GM12878 (cell line): Measurements from ENCODE around the gene WIPF1. TPM values are rescaled to one million over a fixed set of nuclear protein-coding genes. Genes with fewer than 3 reads are reported as not detected.

Experiments
- ATAC-seq: fragments of 200-7000 bp; cut with Tn5 transposase; 3 replicates; pipeline ENCODE4 v1.9.1; 2020; ENCODE audit warnings: mild to moderate bottlenecking, moderate library complexity
- BruUV-seq: library from RNA; stranded (reverse); fragments of 400-500 nt; replicated peaks from 2 replicates; lab custom pipeline; 2021; lab: Mats Ljungman, UMichigan
- CTCF ChIA-PET: fragments of 300-600 bp; sonication (Branson Sonifier 250); formaldehyde crosslinking; extraction: SDS; loops from one replicate; lab custom pipeline; 2021; ENCODE audit warnings: inconsistent platforms; lab: Yijun Ruan, JAX
- POLR2A ChIA-PET: fragments of 350-600 bp; formaldehyde crosslinking; extraction: SDS; loops from one replicate; lab custom pipeline; 2021; ENCODE audit warnings: inconsistent platforms; lab: Charles Lee
- RAD21 ChIA-PET: fragments of 300-600 bp; sonication (Branson Sonifier 250); formaldehyde crosslinking; loops from one replicate; lab custom pipeline; 2023; ENCODE audit warnings: antibody characterized with exemption; ENCODE audit not compliant: unreplicated experiment; lab: Charles Lee
- SMC1A ChIA-PET: fragments of 300-600 bp; sonication (Branson Sonifier 250); formaldehyde crosslinking; loops from one replicate; lab custom pipeline; 2023; ENCODE audit not compliant: unreplicated experiment, uncharacterized antibody; lab: Charles Lee
- DNase-seq: peaks from one replicate; pipeline ENCODE4 v3.0.0-alpha.2; 2011; ENCODE audit warnings: low read depth, low spot score
- FAIRE-seq: peaks from 3 replicates; lab custom pipeline; 2011; peaks lifted over from hg19 to GRCh38; lab: Jason Lieb, UNC
- H2AFZ ChIP-seq: 2 replicates; pipeline ENCODE4 v1.6.0; 2011; ENCODE audit warnings: low read depth, low read length, control low read depth; ENCODE audit not compliant: control insufficient read depth
- H3K27ac ChIP-seq: 2 replicates; pipeline ENCODE4 v1.5.1; 2011; ENCODE audit warnings: control low read depth; ENCODE audit not compliant: control insufficient read depth, insufficient read depth
- H3K27me3 ChIP-seq, 2 experiments: replicated peaks in 1 of 2; 2 replicates each; pipeline versions ENCODE4 v1.6.0 to v1.6.1; 2011; ENCODE audit warnings: low read length in 1 of 2; ENCODE audit not compliant: control insufficient read depth in 2 of 2, insufficient read depth in 2 of 2
- H3K36me3 ChIP-seq, 2 experiments: 2 replicates each; pipeline ENCODE4 v1.5.1; 2011; ENCODE audit warnings: low read length in 1 of 2; ENCODE audit not compliant: control insufficient read depth in 2 of 2, insufficient read depth in 2 of 2
- H3K4me1 ChIP-seq: 2 replicates; pipeline ENCODE4 v1.6.1; 2011; ENCODE audit warnings: mild to moderate bottlenecking, low read length, moderate library complexity, mixed read lengths; ENCODE audit not compliant: control insufficient read depth, insufficient read depth
- H3K4me2 ChIP-seq: 2 replicates; pipeline ENCODE4 v1.6.0; 2011; ENCODE audit warnings: control low read depth; ENCODE audit not compliant: control insufficient read depth, insufficient read depth
- H3K4me3 ChIP-seq: fragments of 200-600 bp; sonication (generic); 2 replicates; pipeline ENCODE4 v1.5.1; 2016
- H3K79me2 ChIP-seq: 2 replicates; pipeline ENCODE4 v1.6.0; 2011; ENCODE audit warnings: low read length; ENCODE audit not compliant: control insufficient read depth, insufficient read depth
- H3K9ac ChIP-seq: 2 replicates; pipeline ENCODE4 v1.8.0; 2011; ENCODE audit warnings: low read length, control low read depth, mixed read lengths; ENCODE audit not compliant: control insufficient read depth, insufficient read depth
- H3K9me3 ChIP-seq: replicated peaks from 3 replicates; pipeline ENCODE4 v1.5.1; 2011; ENCODE audit warnings: mild to moderate bottlenecking, low read length; ENCODE audit not compliant: control insufficient read depth, insufficient read depth
- H4K20me1 ChIP-seq: 2 replicates; pipeline ENCODE4 v1.6.0; 2011; ENCODE audit not compliant: control insufficient read depth, insufficient read depth
- CBX3 ChIP-seq: fragments of 200-600 bp; sonication (generic); IDR thresholded peaks from 2 replicates; pipeline ENCODE4 v1.6.1; 2016; ENCODE audit warnings: low read depth, borderline replicate concordance
- EZH2 ChIP-seq: IDR thresholded peaks from 2 replicates; pipeline ENCODE4 v1.6.1; 2012; ENCODE audit warnings: low read depth, mild to moderate bottlenecking, control low read depth, inconsistent platforms, low read length, borderline replicate concordance; ENCODE audit not compliant: control insufficient read depth
- FOXK2 ChIP-seq: fragments of 450-650 bp; IDR thresholded peaks from 2 replicates; pipeline ENCODE4 v1.6.1; 2017; ENCODE audit warnings: mild to moderate bottlenecking, moderate library complexity
- HDGF ChIP-seq: fragments of 450-650 bp; IDR thresholded peaks from 2 replicates; pipeline ENCODE4 v1.6.1; 2016; ENCODE audit warnings: antibody characterized with exemption
- NBN ChIP-seq: fragments of 450-650 bp; IDR thresholded peaks from 2 replicates; pipeline ENCODE4 v1.6.1; 2016
- SKIL ChIP-seq: fragments of 450-650 bp; IDR thresholded peaks from 2 replicates; pipeline ENCODE4 v1.6.1; 2017; ENCODE audit warnings: mild to moderate bottlenecking, low read depth, inconsistent platforms; ENCODE audit not compliant: poor library complexity, severe bottlenecking
- ZNF687 ChIP-seq: fragments of 450-650 bp; IDR thresholded peaks from 2 replicates; pipeline ENCODE4 v1.6.1; 2017; ENCODE audit warnings: mild to moderate bottlenecking, moderate library complexity
- WGBS: methylation state at CpG from one replicate; pipeline ENCODE4 v1.1.6; 2016; ENCODE audit warnings: low lambda C conversion rate; ENCODE audit not compliant: insufficient replicate concordance, insufficient coverage; ENCODE audit errors: missing lambda C conversion rate; 5-methylcytosine and 5-hydroxymethylcytosine counted together
- in situ Hi-C: fragments of 300-500 bp; cut with MboI; formaldehyde crosslinking; loops from 9 replicates; pipeline ENCODE4 v1.14.3; 2018; ENCODE audit warnings: mixed read lengths
- intact Hi-C: fragments of 100-400 bp; cut with micrococcal nuclease; formaldehyde crosslinking; loops from one replicate; pipeline ENCODE4 v1.14.2; 2022; ENCODE audit not compliant: unreplicated experiment
- polyA plus RNA-seq, 11 experiments: library from polyadenylated mRNA; depleted of rRNA in 4 of 11; unstranded in 6 of 11; stranded (reverse) in 5 of 11; fragments of >200 nt; fragmentation: Nextera tagmentation in 4 of 11; fragmentation: Illumina TruSeq in 1 of 11; extraction: Ambion mirVana in 4 of 11; extraction: Trizol in 1 of 11; gene quantifications; 1 replicate in 1 of 11; 2 replicates in 10 of 11; pipeline versions ENCODE4 v1.2.1 to v1.2.3, GENCODE V29; 2011 to 2016; ENCODE audit warnings: inconsistent platforms in 2 of 11, missing spikeins in 2 of 11, low read depth in 1 of 11
- total RNA-seq, 4 experiments: library from RNA; depleted of rRNA in 3 of 4; stranded (reverse); fragments of >200 nt in 3 of 4; fragmentation: Illumina TruSeq in 1 of 4; extraction: Trizol in 1 of 4; gene quantifications; 2 replicates each; pipeline versions ENCODE4 v1.2.1 to v1.2.3, GENCODE V29; 2013 to 2021
- TF ChIP-seq, protein P1 (sequence below): fragments of 450-650 bp; IDR thresholded peaks from 2 replicates; pipeline ENCODE4 v1.6.1; 2016; ENCODE audit warnings: mild to moderate bottlenecking

The WIPF1 gene
- total and polyA plus RNA-seq, 10 of the 15 experiments (the other 5 are each of a cell fraction or from before 2014, with no cell fraction given) = 23.1 to 188 (median 68.9) TPM

GRCh38 chr2:174607584-174607983 is 10.0 kb upstream of the WIPF1 start:
- no peaks in the 10 kb centered on the region for H4K20me1 ChIP-seq
- BruUV-seq = no TSS peak
- ChIA-PET POLR2A (interaction anchor here (0.9 to 10.9 kb wide), 6 partner anchors 11 to 79 kb away, joined by 3 to 246 read pairs (median 8); partner anchors contain the start of gene WIPF1), RAD21 (interaction anchor here (1.5 to 19.4 kb wide), 6 partner anchors 11 to 115 kb away, joined by 4 to 294 read pairs (median 86); partner anchors contain the start of gene WIPF1), CTCF (interaction anchor here (1.6 to 31.2 kb wide), 4 partner anchors 14 to 90 kb away, joined by 5 to 534 read pairs (median 32); no protein-coding TSS in a partner anchor), SMC1A (interaction anchor here (0.7 to 31.8 kb wide), 6 partner anchors 2 to 91 kb away, joined by 3 to 537 read pairs (median 457); partner anchors contain the start of gene WIPF1)
- intact Hi-C loops = no loop called here
- H3K79me2 ChIP-seq = peaks cover 25% of the 10 kb centered on the region
- WGBS = 8% methylated on average over 3 of the region's 3 CpGs
- H2AFZ ChIP-seq = peak overlapping the region; percentile 53; the same call in 1 of the 2 replicates
- peak overlapping the region; percentile 89 for H3K27ac ChIP-seq
- TF ChIP-seq CBX3 = no peak
- TF ChIP-seq HDGF = 0 out of 2 replicates have a peak, but pooled peaks have one; percentile 61
- TF ChIP-seq NBN = 0 out of 2 replicates have a peak, but pooled peaks have one; percentile 33
- TF ChIP-seq ZNF687 = 0 out of 2 replicates have a peak, but pooled peaks have one; percentile 22
- no peak for TF ChIP-seq EZH2
- no peak for TF ChIP-seq SKIL
- TF ChIP-seq, protein P1, sequence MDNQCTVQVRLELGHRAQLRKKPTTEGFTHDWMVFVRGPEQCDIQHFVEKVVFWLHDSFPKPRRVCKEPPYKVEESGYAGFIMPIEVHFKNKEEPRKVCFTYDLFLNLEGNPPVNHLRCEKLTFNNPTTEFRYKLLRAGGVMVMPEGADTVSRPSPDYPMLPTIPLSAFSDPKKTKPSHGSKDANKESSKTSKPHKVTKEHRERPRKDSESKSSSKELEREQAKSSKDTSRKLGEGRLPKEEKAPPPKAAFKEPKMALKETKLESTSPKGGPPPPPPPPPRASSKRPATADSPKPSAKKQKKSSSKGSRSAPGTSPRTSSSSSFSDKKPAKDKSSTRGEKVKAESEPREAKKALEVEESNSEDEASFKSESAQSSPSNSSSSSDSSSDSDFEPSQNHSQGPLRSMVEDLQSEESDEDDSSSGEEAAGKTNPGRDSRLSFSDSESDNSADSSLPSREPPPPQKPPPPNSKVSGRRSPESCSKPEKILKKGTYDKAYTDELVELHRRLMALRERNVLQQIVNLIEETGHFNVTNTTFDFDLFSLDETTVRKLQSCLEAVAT = 0 out of 2 replicates have a peak, but pooled peaks have one; percentile 7
- TF ChIP-seq FOXK2 = no peak
- no peak for FAIRE-seq
- peaks cover 62% of the 10 kb centered on the region for H3K4me1 ChIP-seq
- 0 out of 2 replicates have a peak overlapping the region, but pooled peaks have one; percentile 15 for H3K4me3 ChIP-seq
- ATAC-seq = no peak
- no peaks in the 10 kb centered on the region for H3K27me3 ChIP-seq
- DNase-seq = no peak
- in situ Hi-C loops = no loop called here
- peak overlapping the region; percentile 70 for H3K9ac ChIP-seq
- peak overlapping the region; percentile 68 for H3K4me2 ChIP-seq
- H3K9me3 ChIP-seq = no peaks in the 10 kb centered on the region
- 0 out of 4 replicates have a peak, but pooled peaks cover 0 to 5% of the 10 kb centered on the region in 2 experiments for H3K36me3 ChIP-seq
